Liver (tissue), 9 donors: Measurements from ENCODE around the gene CAPG. TPM values are rescaled to one million over a fixed set of nuclear protein-coding genes. Genes with fewer than 3 reads are reported as not detected.
"Not testable (repeated sequence)": the region's sequence is repeated elsewhere in the genome, so short reads cannot be mapped to it uniquely, and the experiment has no call there.

Experiments
- DNase-seq: peaks from one replicate; pipeline ENCODE4 v3.0.0-alpha.2; 2017; ENCODE audit warnings: low spot score
- H3K27ac ChIP-seq, 2 donors: one replicate each; pipeline ENCODE4 v1.7.0; 2013; ENCODE audit warnings: inconsistent platforms in 2 of 2, low read length in 2 of 2, control low read depth in 1 of 2, low read depth in 1 of 2, mild to moderate bottlenecking in 1 of 2
- H3K27me3 ChIP-seq, 4 donors: one replicate each; pipeline versions ENCODE4 v1.6.1 to v1.7.0; 2013; ENCODE audit warnings: low read length in 3 of 4, inconsistent platforms in 1 of 4, mild to moderate bottlenecking in 1 of 4, moderate library complexity in 1 of 4; ENCODE audit not compliant: control insufficient read depth in 4 of 4, insufficient read depth in 4 of 4
- H3K36me3 ChIP-seq, 4 donors: one replicate each; pipeline versions ENCODE4 v1.6.1 to v1.7.0; 2013; ENCODE audit warnings: low read length in 3 of 4, mild to moderate bottlenecking in 3 of 4, low read depth in 1 of 4, moderate library complexity in 1 of 4; ENCODE audit not compliant: control insufficient read depth in 4 of 4, insufficient read depth in 3 of 4
- H3K4me1 ChIP-seq, 4 donors: one replicate each; pipeline versions ENCODE4 v1.6.1 to v1.7.0; 2013; ENCODE audit warnings: low read length in 3 of 4, mild to moderate bottlenecking in 3 of 4, moderate library complexity in 1 of 4; ENCODE audit not compliant: control insufficient read depth in 4 of 4, insufficient read depth in 4 of 4
- H3K4me3 ChIP-seq, 3 donors: one replicate each; pipeline versions ENCODE4 v1.6.1 to v1.7.0; 2013; ENCODE audit warnings: low read length in 3 of 3, control low read depth in 1 of 3, low read depth in 1 of 3, mild to moderate bottlenecking in 1 of 3
- H3K9ac ChIP-seq, 2 donors: one replicate each; pipeline ENCODE4 v1.7.0; 2013; ENCODE audit warnings: low read length in 2 of 2, mild to moderate bottlenecking in 2 of 2, moderate library complexity in 2 of 2, control low read depth in 1 of 2, low read depth in 1 of 2
- H3K9me3 ChIP-seq, 4 donors: one replicate each; pipeline versions ENCODE4 v1.6.1 to v1.7.0; 2013; ENCODE audit warnings: low read length in 3 of 4; ENCODE audit not compliant: control insufficient read depth in 4 of 4
- ATF3 ChIP-seq: IDR thresholded peaks from 2 replicates; pipeline ENCODE4 v1.6.1; 2016; ENCODE audit warnings: antibody characterized with exemption
- CTCF ChIP-seq: fragments of 150-350 bp; IDR thresholded peaks from 2 replicates; pipeline ENCODE4 v1.5.1; 2017; ENCODE audit warnings: improper control_type of control experiment, low read depth, low read length; ENCODE audit not compliant: missing input control
- EGR1 ChIP-seq, 2 donors: IDR thresholded peaks; 2 replicates each; pipeline ENCODE4 v1.6.1; 2016 to 2018; ENCODE audit warnings: antibody characterized with exemption in 2 of 2, low read depth in 2 of 2
- FOXA1 ChIP-seq: IDR thresholded peaks from 2 replicates; pipeline ENCODE4 v1.6.1; 2016; ENCODE audit warnings: antibody characterized with exemption
- FOXA2 ChIP-seq: IDR thresholded peaks from 2 replicates; pipeline ENCODE4 v1.6.1; 2016; ENCODE audit warnings: antibody characterized with exemption
- GABPA ChIP-seq, 2 donors: IDR thresholded peaks in 1 of 2; conservative IDR thresholded peaks in 1 of 2; 2 replicates each; pipeline ENCODE4 v1.6.1; 2016; ENCODE audit warnings: antibody characterized with exemption in 2 of 2, mild to moderate bottlenecking in 1 of 2, moderate library complexity in 1 of 2
- HNF4A ChIP-seq, 2 donors: conservative IDR thresholded peaks; 2 replicates each; pipeline ENCODE4 v1.6.1; 2016; ENCODE audit warnings: antibody characterized with exemption in 2 of 2, mild to moderate bottlenecking in 2 of 2
- HNF4G ChIP-seq: IDR thresholded peaks from 2 replicates; pipeline ENCODE4 v1.6.1; 2016; ENCODE audit warnings: antibody characterized with exemption
- SP1 ChIP-seq: IDR thresholded peaks from 2 replicates; pipeline ENCODE4 v1.6.1; 2018; ENCODE audit warnings: antibody characterized with exemption, mild to moderate bottlenecking
- TAF1 ChIP-seq: conservative IDR thresholded peaks from 2 replicates; pipeline ENCODE4 v1.6.1; 2016; ENCODE audit warnings: antibody characterized with exemption, mild to moderate bottlenecking
- WGBS: extraction: QIAGEN DNeasy Blood & Tissue Kit; methylation state at CpG from one replicate; pipeline ENCODE4 v1.1.7; 2013; 5-methylcytosine and 5-hydroxymethylcytosine counted together
- polyA plus RNA-seq, 2 donors: library from polyadenylated mRNA; stranded (reverse) in 1 of 2; unstranded in 1 of 2; fragments of 200-250 nt in 1 of 2; fragments of >200 nt in 1 of 2; fragmentation: Nextera tagmentation in 1 of 2; extraction: Ambion mirVana in 1 of 2; gene quantifications; one replicate each; pipeline versions ENCODE4 v1.2.1 to v1.2.3, GENCODE V29; 2013 to 2015
- total RNA-seq, 2 donors: library from RNA; depleted of rRNA; stranded (reverse); fragments of >200 nt; gene quantifications; one replicate each; pipeline ENCODE4 v1.2.3, GENCODE V29; 2014
- donor health status: healthy.
- donor health status: healthy.
- donor health status: healthy.
- donor health status: healthy.
- donor health status: healthy.

The CAPG gene
- total and polyA plus RNA-seq, 4 donors = 2.7 to 19.3 (median 5.2) TPM

GRCh38 chr2:85441864-85442263 is 31.7 kb upstream of the CAPG start (continued):
- TF ChIP-seq GABPA (IDR thresholded peaks at IDR 0.05 in 1 of 2, conservative IDR thresholded peaks at IDR 0.05 in 1 of 2) = no peak

GRCh38 chr2:85440729-85441128 is 30.6 kb upstream of the CAPG start:
- peaks cover 10 to 16% (median 13%) of the 10 kb centered on the region in 4 donors for H3K4me1 ChIP-seq
- H3K27ac ChIP-seq = no peak overlapping the region
- H3K4me3 ChIP-seq = no peak overlapping the region
- TF ChIP-seq FOXA1 = no peak
- no peak for TF ChIP-seq HNF4A (conservative IDR thresholded peaks at IDR 0.05)
- no peak for TF ChIP-seq ATF3
- no peak for TF ChIP-seq HNF4G
- no peak for TF ChIP-seq EGR1 (IDR thresholded peaks at IDR 0.05; ENCODE audit: low read depth in 2 of 2)
- no peak for TF ChIP-seq TAF1
- no peak for TF ChIP-seq CTCF
- no peaks in the 10 kb centered on the region for H3K27me3 ChIP-seq
- no peaks in the 10 kb centered on the region for H3K36me3 ChIP-seq
- H3K9ac ChIP-seq = no peak overlapping the region
- DNase-seq = no peak
- no peaks in the 10 kb centered on the region for H3K9me3 ChIP-seq
- 95% methylated on average over 5 of the region's 5 CpGs for WGBS

GRCh38 chr2:85439986-85440385 is 29.8 kb upstream of the CAPG start:
- peaks cover 14 to 18% (median 16%) of the 10 kb centered on the region in 4 donors for H3K4me1 ChIP-seq
- WGBS = 88% methylated on average over 7 of the region's 7 CpGs
- no peaks in the 10 kb centered on the region for H3K9me3 ChIP-seq
- TF ChIP-seq FOXA2 = no peak
- no peak overlapping the region for H3K27ac ChIP-seq
- DNase-seq = no peak
- H3K9ac ChIP-seq = no peak overlapping the region
- no peaks in the 10 kb centered on the region for H3K27me3 ChIP-seq
- H3K4me3 ChIP-seq = no peak overlapping the region
- H3K36me3 ChIP-seq = no peaks in the 10 kb centered on the region

GRCh38 chr2:85439569-85439968 is 29.4 kb upstream of the CAPG start:
- 97% methylated on average over 9 of the region's 9 CpGs for WGBS
- not testable (repeated sequence) for H3K9ac ChIP-seq, H3K4me3 ChIP-seq, DNase-seq, H3K27me3 ChIP-seq, H3K27ac ChIP-seq, H3K9me3 ChIP-seq, H3K36me3 ChIP-seq
- peaks cover 15 to 18% (median 16%) of the 10 kb centered on the region in 4 donors for H3K4me1 ChIP-seq

- H3K9ac ChIP-seq = no peak overlapping the region
Observed at GRCh38 chr2:85439025-85439472, 28.9 kb upstream of the CAPG start.

More at GRCh38 chr2:85439025-85439472, 28.9 kb upstream of the CAPG start:
- Histone ChIP-seq H3K36me3 (no peaks in the 10 kb centered on the region), H3K4me1 (peaks cover 16 to 18% (median 17%) of the 10 kb centered on the region in 4 donors), H3K27ac (peak overlapping the region; percentile 57 to 86), H3K4me3 (no peak overlapping the region), H3K9me3 (no peaks in the 10 kb centered on the region), H3K27me3 (no peaks in the 10 kb centered on the region)
- DNase-seq = no peak
- 88% methylated on average over 6 of the region's 6 CpGs for WGBS
- TF ChIP-seq CTCF = no peak
- TF ChIP-seq SP1 = no peak
